GM13977 (cell line): ENCODE data around the gene SAE1.

Source experiments
- DNase-seq: peaks from one replicate; pipeline ENCODE4 v3.0.0; 2012; ENCODE audit warnings: low spot score
- CTCF ChIP-seq: IDR thresholded peaks from 2 replicates; pipeline ENCODE4 v1.5.1; 2012; ENCODE audit warnings: mild to moderate bottlenecking, control low read depth; ENCODE audit not compliant: insufficient read depth; ENCODE audit errors: extremely low read depth, missing control alignments
- in situ Hi-C: fragments of 300-500 bp; cut with MboI; formaldehyde crosslinking; loops from one replicate; pipeline ENCODE4 v1.12.0; 2022; ENCODE audit warnings: low sequenced_read_pairs, low pct_unique_long_range_greater_than_20kb, mixed read lengths, inconsistent platforms; ENCODE audit not compliant: unreplicated experiment

Gene SAE1

GRCh38 chr19:47157431-47158321 is 27.0 kb downstream of the SAE1 start:
- TF ChIP-seq CTCF, result no peak
- DNase-seq, result no peak
- in situ Hi-C loops, result no loop called here

GRCh38 chr19:47158367-47158791 is 27.7 kb downstream of the SAE1 start:
- in situ Hi-C loops, result no loop called here
- TF ChIP-seq CTCF, result no peak
- DNase-seq, result no peak

GRCh38 chr19:47158879-47159503 is 28.4 kb downstream of the SAE1 start:
- no peak for DNase-seq
- in situ Hi-C loops, result no loop called here
- TF ChIP-seq CTCF, result no peak

GRCh38 chr19:47161876-47162489 is 31.3 kb downstream of the SAE1 start:
- no peak for DNase-seq
- no peak for TF ChIP-seq CTCF
- in situ Hi-C loops, result no loop called here

- no peak for TF ChIP-seq CTCF
- no peak for DNase-seq
- in situ Hi-C loops, result no loop called here
These were observed 37.4 kb downstream of the SAE1 start for GRCh38 chr19:47168065-47168464.

- TF ChIP-seq CTCF, result no peak
- in situ Hi-C loops, result no loop called here
- DNase-seq, result no peak
These were observed 42.2 kb downstream of the SAE1 start for GRCh38 chr19:47172666-47173455.
